GF-D8 (cell line): ENCODE measurements around the gene DDX52.
"Not testable (repeated sequence)": the region's sequence is repeated elsewhere in the genome, so short reads cannot be mapped to it uniquely, and the experiment has no call there.

Experiments
- DNase-seq: peaks from one replicate; lab custom pipeline; 2025; lab: John Stamatoyannopoulos, UW

DDX52 gene, protein sequence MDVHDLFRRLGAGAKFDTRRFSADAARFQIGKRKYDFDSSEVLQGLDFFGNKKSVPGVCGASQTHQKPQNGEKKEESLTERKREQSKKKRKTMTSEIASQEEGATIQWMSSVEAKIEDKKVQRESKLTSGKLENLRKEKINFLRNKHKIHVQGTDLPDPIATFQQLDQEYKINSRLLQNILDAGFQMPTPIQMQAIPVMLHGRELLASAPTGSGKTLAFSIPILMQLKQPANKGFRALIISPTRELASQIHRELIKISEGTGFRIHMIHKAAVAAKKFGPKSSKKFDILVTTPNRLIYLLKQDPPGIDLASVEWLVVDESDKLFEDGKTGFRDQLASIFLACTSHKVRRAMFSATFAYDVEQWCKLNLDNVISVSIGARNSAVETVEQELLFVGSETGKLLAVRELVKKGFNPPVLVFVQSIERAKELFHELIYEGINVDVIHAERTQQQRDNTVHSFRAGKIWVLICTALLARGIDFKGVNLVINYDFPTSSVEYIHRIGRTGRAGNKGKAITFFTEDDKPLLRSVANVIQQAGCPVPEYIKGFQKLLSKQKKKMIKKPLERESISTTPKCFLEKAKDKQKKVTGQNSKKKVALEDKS

DNA sequence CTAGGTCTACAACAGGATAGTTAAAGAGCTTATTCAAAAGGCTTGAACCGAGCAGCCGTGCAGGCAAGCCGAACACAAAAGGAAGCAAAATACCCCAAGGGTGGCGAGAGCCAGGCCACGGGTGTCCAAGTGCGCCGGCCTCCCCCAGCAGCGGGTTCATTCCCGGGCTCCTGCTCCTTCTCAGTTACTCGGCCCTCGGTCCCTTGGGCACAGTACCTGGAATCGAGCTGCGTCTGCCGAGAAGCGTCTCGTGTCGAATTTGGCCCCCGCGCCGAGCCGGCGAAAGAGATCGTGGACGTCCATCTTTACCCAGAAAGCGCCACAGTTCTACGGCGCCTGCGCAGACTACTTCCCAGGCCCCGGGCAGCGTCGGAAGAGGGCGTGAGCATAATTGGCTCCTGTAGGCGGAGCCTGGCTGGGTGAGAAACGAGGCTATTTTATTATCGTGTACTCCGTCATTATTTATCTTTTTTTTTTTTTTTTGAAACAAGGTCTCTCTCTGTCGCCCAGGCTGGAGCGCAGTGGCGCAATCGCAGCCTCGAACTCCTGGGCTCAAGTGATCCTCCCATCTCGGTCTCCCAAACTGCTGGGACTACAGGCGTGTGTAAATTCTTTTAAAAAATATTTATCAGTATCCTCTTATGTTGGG, at the start of gene DDX52:
DDX52 (minus strand) TSS at position 329 of the 649 bp plus-strand sequence; CDS start at position 303, 26 bp downstream.
- DNase-seq: peak; percentile 49

DNA sequence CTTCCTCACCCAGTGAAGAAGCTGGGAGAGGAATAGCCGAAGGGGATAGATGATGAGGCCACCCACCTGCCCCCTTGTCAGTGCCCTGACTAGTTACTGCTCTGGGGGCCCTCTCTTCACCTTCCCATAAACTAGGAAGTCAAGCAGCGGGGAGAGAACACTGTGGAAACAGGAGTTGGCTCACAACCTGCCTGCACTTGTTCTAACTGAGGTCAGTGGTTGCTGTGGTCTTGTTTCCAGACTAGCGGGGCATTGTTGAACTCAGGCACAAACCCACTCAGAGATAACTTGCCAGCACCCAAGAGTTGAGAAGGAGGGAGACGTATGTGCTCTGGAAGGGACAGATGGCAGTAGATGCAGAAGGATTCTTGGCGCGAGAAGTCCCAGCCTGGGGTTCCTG, 48.6 kb upstream of the DDX52 start:
- no peak for DNase-seq

DNA sequence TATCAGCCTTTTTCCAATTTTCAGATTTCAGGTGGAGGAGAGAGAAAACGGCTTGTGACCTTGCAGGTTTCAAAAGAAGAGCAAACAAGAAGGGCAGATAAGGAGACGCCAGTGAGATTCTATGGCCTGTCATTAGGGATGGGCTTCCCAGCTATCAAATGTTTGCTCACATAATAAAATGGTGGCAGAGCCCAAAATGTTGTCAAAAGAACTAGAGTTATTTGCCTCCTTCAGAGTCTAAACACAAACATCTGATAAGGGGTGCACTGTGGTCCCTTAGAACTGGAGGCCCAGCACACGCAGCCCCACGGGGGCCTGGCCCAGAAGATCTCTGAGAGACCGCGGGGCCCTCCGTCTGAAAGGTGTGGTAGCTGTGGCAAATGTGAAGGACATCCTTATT, 46.1 kb upstream of the DDX52 start:
- no peak for DNase-seq

DNA sequence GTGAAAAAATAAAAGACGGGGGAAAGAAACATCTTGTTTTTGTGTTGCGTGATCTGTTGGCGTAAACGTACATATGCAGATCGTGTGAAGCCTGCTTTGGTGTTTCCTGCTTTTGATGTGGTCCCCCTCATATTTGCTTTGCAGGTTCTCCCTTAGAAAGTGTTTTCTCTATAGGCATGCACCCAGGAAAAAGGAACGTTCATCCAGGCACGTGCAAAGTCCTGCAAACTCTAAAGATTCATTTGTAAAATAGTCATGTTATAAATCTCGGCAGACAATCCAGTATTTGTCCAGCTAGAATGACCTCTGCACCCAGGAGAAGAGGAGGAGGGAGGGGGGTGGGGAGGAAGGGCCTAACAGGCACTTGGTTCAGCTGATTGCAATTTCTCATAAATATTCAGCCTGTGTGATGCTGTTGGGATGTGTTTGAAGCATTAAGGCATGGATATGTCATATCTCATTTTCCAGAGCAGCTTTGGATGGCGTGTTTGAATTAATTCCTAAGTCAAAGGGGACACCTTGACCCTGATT, 40.3 kb upstream of the DDX52 start:
- DNase-seq: no peak

DNA sequence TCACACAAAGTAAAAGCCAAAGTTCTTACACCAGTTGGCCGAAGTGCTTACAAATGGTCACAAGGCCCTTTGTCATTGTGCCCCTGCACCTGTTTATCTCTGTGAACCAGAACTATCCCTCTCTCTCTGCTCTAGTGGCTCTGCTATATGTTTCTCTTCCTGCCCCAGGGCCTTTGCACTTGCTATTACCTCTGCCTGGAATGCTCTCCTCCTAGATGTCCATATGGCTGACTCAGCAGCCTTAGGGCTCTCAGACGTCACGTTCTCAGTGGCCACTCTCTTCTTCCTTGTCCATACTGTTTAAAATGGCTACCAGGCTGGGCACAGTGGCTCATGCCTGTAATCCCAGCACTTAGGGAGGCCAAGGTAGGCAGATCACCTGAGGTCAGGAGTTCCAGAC, 38.8 kb upstream of the DDX52 start:
- no peak for DNase-seq

DNA sequence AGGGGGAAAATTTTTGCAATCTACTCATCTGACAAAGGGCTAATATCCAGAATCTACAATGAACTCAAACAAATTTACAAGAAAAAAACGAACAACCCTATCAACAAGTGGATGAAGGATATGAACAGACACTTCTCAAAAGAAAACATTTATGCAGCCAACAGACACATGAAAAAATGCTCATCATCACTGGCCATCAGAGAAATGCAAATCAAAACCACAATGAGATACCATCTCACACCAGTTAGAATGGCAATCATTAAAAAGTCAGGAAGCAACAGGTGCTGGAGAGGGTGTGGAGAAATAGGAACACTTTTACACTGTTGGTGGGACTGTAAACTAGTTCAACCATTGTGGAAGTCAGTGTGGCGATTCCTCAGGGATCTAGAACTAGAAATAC, 36.7 kb upstream of the DDX52 start:
- not testable (repeated sequence) for DNase-seq

DNA sequence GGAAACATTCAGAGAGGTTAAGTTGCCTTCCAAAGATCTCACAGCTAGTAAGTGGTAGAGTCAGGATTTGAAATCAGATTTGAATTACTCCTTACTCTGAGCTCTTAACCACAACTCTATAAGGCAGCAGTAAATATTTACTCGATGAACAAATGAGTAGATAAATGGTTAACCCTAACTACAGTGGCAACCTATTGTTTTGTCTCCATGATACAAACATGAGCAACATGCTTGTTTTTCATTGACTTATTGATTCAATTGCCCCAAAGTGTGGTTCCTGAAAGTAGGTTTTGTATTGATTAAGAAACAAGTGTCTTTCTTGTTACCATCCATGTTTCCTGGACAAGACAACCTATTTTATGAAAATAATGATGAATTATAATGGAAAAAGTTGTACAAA, 34.8 kb upstream of the DDX52 start:
- DNase-seq: no peak

DNA sequence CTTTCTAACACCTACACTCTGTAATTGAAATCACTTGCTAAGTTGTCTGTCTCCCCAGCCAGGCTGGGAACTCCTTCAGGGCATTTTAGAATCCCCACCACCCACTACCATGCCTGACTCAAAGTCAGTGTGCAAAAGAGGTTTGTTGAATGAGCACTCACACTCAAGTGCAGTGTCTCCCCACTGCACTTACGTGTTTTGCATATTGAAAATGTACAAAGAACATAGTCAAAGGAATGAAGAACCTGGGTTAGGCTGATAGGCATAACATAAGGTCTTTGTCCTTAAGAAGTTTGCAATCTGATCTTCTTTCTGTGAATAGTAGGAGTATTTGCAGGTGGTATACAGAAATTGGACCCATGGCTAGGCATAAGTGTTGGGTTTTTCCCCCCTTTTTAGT, 33.8 kb upstream of the DDX52 start:
- DNase-seq: no peak

DNA sequence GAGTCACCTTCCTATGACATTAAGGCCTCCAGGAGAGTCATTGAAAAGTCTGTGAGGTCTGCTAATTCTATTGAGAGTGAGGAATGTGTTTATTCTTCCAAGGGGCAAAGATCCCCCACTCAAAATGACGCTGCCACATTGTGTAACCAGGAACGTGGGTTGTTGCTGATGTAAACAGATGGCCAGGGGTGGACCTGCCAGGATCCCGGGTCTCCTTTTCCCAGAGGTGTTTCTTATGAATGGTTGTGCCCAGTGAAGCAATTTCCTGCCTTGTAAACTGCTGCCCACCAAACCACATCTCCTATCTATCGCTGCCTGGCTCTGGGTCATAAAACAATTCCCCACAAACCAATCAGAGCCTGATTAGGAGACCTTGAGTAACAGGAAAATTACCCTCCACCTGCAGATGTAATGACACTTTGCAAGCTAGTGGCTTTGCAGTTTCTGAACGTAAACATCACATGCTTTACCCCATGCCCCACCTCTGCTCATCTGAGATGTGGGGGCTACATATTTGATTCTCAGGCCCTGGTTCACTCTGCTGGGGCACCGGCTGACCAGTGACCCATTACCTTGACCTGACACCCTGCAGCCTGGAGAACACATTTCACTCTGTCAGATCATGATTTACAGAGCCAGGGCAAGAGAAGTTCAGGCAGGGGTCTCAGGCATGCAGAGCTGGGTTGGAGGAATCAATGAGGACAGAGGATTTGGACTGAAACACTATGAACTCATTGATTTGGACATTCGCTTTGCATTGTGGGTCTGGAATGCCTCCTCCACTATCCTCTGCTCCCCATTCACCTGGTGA, 33.1 kb upstream of the DDX52 start:
- peak; percentile 95 for DNase-seq

DNA sequence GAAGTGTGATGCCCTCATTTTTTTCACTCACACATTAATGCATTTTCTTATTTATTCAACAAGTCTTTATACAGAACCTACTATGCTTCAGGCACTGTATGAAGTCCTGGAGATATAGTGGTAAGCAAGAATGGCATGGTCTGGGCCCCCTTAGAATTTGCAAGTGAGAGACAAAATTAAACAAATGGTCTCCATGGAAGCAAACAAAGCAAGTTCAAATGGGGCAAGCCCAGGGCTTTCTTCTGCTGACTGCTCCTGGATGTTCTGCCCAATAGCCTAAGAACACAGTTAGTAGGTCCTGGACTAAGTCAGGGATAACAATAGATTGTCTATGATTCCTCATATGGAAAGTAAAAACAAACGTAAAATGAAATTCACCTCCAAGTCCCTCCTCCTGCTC, 31.3 kb upstream of the DDX52 start:
- no peak for DNase-seq

DNA sequence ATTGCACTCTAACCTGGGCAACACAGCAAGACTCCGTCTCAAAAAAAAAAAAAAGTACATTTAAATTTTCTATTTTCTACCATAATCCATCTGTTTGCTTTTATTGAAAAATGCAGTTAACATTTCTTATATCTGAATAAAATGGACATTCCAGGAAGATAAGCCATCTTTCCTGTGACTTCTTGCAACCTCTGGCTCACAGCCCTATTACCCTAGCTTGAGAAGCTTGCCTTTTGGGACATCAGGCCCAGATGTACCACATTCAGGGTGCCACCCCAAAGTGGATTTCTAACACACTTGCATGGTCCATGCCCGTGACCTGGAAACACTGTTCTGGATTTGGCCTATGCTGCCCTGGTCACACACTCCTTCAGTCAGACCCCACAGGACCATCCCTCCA, 30.1 kb upstream of the DDX52 start:
- no peak for DNase-seq

DNA sequence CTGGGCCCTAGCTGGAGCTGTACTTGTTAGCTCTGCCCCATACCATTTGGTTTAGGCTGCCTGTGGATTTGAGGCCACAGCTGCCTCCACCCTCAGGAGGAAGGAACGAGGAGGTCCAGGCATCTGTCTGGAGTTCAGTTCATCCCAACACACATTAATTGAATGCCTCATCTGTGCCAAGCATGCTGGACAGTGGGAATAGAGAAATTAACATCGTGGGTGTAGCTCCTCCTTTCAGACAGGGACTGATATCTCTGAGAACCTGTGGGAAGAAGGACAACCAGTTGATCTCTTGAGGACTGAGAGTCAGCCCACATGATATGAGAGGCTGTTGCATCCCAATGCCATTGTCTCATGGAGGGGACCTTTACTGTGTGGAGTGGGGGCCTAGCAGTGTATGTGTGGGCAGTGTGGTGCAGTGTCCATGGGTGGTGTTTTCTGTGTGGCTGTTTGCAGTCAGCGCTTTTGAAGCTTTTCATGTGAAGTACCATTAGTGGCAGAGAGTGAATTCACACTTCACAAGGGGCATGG, 29.4 kb upstream of the DDX52 start:
- DNase-seq: no peak

DNA sequence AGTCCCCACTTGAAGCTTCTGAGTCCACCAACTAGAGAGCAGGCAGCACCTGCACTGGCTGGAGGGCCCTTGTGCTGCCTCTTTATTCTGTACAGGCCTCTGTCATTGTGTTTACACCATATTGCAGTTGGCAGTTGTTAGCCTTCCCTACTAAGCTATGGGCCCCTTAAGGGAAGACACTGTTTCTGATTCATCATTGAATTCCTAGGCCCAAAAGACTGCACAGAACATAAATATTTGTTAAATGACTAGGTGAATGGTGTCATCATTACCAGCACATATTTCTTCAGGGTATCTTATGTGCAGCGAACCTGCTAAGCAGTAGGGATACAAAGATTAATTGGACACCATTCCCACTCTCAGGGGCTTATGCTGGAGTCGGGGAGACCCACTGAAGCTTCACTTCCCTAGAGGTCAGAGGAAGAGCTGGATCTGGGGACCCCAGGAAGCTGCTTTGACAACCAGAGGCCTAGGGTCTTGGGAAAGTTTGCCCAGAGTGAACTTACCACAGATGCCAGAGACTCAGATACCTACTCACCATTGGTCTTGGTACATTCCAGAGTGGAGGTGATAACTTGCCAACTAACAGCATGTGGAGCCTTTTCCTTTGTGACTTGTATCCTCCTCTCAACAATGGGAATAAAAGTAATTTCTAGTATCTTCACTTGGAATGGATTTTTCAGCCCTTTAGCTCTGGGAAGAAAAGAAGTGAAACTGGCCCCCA, 28.7 kb upstream of the DDX52 start:
- DNase-seq: no peak

DNA sequence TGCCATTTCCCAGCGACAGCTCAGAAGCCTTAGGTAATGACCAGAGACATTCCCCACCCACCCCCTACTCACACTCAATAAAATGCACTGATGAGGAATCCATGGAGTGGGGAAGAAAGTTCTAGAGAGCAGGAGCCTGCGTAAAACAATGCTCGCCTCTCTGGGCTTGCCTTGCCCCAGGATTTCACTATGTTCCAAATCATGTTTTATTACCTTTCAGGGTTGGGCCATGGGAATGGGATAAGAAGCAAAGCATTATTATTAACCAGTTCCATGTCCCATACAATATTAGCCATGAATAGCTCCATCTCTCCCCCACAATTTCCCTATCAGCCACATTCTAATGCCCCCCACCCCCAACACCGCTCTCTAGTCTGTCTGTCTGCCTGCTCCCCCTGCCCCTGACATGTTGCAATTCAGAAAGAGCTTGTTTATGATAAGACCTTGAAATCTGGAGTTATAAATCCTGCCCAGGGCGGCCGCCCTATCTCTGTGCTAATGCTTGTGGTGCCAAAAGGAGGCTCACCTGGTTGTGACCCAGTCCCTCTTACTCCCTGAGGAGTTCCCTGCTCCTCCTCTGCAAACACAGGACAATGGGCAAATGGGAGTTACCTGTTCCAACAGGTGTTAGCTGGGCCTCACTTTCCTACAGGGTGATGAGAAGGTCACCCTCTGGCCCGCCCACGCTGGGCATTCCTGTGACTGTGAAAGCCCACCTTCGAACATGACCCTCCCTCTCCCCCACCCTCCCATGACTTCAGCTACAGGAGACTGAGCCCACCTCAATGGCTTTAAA, 28.0 kb upstream of the DDX52 start:
- no peak for DNase-seq

DNA sequence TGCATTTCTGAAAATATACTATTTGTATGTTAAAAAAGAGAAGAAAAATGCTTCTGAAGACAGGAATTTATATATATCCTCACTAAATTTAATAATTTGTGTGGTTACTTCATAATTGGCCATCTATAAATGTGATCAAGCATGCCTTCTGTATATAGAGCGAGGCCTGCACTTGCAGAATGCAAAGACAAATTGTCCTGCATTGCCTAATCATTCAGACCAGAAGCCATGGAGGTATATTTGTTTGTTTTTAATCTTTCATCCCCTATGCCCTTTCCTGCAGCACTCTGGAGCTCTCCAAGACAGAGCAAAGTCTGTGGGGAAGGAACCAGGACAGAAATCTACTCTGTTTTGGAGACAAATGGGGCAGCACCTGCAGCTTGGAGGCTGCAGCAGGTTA, 23.8 kb upstream of the DDX52 start:
- no peak for DNase-seq

DNA sequence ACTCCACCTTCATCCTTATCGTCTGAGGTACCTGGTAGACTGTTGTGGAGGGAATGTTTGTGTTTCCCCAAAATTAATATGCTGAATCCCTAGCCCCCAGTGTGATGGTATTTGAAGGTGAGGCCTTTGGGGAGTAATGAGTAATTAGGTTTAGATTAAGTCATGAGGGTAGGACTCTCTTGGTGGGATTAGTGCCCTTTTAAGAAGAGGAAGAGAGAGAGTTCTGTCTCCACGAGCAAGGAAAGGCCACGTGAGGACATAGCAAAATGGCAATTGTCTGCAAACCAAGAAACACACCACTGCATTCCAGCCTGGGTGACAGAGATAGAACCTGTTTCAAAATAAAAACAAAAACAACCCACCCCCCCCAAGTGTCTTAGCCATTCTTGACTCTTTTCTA, 21.0 kb upstream of the DDX52 start:
- DNase-seq: no peak

DNA sequence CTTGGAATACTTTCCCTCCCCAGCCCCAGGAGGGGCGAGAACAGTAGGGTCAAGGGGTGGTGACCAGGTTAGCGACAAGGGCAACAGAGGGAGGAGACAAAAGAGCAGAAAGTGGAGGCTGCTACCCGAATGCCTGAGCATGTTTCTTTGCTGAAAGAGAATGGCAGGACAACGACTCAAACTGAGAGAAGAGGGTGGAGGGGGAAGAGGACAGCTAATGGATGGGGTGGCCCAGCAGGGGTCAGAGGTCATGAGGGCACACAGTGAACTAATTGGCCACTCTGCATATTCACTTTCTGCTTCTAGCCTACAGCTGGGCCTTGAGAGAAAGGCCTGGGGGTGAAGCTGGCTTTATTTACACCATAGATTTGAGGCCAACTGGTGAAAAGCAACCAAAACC, 19.1 kb upstream of the DDX52 start:
- DNase-seq: no peak

DNA sequence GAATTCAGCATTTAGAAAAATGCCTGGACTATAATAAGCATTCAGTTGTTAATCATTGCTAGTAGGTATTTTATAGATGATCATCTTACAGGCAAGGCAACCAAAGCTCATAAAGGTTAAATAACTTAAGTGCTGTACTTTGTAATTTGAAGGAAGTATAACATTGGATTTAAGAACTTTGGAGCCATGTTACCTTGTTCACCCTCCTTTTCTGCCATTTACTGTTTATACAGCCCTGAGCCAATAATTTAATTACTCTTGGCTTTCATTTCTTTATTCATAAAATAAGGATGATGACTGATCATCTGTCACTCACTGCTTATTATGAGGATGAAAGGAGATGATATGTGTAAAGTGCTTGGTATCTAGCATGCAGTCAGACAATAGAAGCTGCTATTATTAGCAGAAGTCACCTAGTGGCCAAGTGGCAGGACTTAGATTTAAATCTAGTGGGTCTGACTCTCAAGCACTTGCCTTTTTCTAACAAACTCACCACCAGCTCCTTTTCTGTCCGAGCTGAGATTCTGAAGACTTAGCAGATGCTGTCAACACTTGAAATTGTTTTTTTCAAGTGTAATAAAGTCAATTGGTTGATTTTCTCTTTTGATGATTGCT, 18.3 kb upstream of the DDX52 start:
- DNase-seq: no peak

DNA sequence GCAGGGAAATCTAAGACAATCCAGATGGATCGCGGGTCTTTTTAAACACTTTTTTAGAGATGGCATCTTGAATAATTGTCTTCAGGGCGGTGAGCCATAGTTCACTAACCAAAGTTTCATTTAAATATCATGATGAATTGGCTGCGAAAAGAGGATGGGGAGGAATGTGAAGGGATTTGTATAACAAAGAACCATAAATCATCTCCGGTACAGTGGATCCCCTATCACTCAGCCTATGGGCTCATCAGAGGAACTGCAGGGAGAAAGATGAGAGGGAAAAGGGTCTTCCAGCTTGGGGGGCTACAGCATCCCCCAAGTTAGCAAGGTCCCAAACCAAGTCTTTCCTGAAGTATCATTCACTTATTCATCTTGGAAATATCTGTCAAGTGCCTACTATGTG, 16.7 kb upstream of the DDX52 start:
- no peak for DNase-seq

DNA sequence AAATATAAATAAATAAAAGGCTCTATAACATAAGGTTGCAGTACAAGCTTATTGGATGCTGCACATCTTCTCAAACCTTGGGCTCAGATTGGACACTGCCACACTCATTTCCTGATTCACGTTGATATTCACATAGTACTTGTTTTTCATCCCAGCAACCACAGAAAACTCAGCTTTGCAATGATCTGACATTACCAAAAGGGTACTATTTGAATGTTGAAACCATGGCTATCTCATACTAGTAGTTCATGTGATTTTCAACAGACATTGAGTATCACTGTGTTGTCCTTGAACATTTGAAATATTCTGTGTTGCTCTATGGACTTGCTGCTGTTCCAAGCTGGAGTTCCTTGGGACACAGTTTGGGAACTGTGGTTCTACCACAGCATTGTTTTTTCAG, 14.0 kb upstream of the DDX52 start:
- no peak for DNase-seq
